Heart left ventricle (tissue), 16 donors: Measurements from ENCODE around the gene PODNL1. TPM values are rescaled to one million over a fixed set of nuclear protein-coding genes. Genes with fewer than 3 reads are reported as not detected.

Experiments used
- ATAC-seq, 4 donors: fragments of 200-7000 bp; cut with Tn5 transposase; one replicate each; pipeline ENCODE4 v1.9.1; 2020 to 2022; ENCODE audit warnings: moderate library complexity in 4 of 4, mild to moderate bottlenecking in 3 of 4, moderate number of reproducible peaks in 1 of 4
- DNase-seq, 5 donors: peaks; one replicate each; pipeline ENCODE4 v3.0.0-alpha.2; 2020
- H3K27ac ChIP-seq, 12 donors: fragments of 200-600 bp; sonication (generic) in 4 of 12; one replicate each; pipeline versions ENCODE4 v1.5.0 to v1.8.0; 2016 to 2022; ENCODE audit warnings: mild to moderate bottlenecking in 2 of 12
- H3K27me3 ChIP-seq, 9 donors: fragments of 200-600 bp; sonication (generic) in 2 of 9; one replicate each; pipeline versions ENCODE4 v1.5.1 to v1.8.0; 2016 to 2022; ENCODE audit warnings: mild to moderate bottlenecking in 3 of 9
- H3K36me3 ChIP-seq, 9 donors: fragments of 200-600 bp; sonication (generic) in 2 of 9; one replicate each; pipeline versions ENCODE4 v1.5.0 to v1.8.0; 2018 to 2022; ENCODE audit warnings: mild to moderate bottlenecking in 2 of 9
- H3K4me1 ChIP-seq, 12 donors: fragments of 200-600 bp; sonication (generic) in 4 of 12; one replicate each; pipeline versions ENCODE4 v1.5.0 to v1.8.0; 2016 to 2022; ENCODE audit warnings: mild to moderate bottlenecking in 3 of 12
- H3K4me3 ChIP-seq, 12 donors: fragments of 200-600 bp; sonication (generic) in 4 of 12; one replicate each; pipeline versions ENCODE4 v1.5.0 to v1.8.0; 2017 to 2022; ENCODE audit warnings: mild to moderate bottlenecking in 9 of 12, moderate library complexity in 4 of 12
- H3K9me3 ChIP-seq, 12 donors: fragments of 200-600 bp; sonication (generic) in 4 of 12; one replicate each; pipeline versions ENCODE4 v1.5.0 to v1.8.0; 2016 to 2022; ENCODE audit warnings: mild to moderate bottlenecking in 1 of 12
- CTCF ChIP-seq, 12 donors: fragments of 200-600 bp; sonication (generic) in 4 of 12; IDR thresholded peaks; one replicate each; pipeline versions ENCODE4 v1.5.0 to v1.8.0; 2018 to 2022; ENCODE audit warnings: antibody characterized with exemption in 12 of 12, mild to moderate bottlenecking in 5 of 12
- POLR2A ChIP-seq, 2 donors: fragments of 450-650 bp; IDR thresholded peaks; one replicate each; pipeline ENCODE4 v1.6.1; 2017; ENCODE audit warnings: antibody characterized with exemption in 2 of 2, mild to moderate bottlenecking in 2 of 2, moderate library complexity in 2 of 2
- WGBS, 4 donors: extraction: QIAGEN DNeasy Blood & Tissue Kit in 2 of 4; methylation state at CpG; one replicate each; pipeline versions ENCODE4 v1.1.5 to v1.1.7; 2013 to 2018; 5-methylcytosine and 5-hydroxymethylcytosine counted together
- intact Hi-C, 10 donors: fragments of 100-400 bp; cut with DNase I; formaldehyde crosslinking; loops; one replicate each; pipeline versions ENCODE4 v1.11.1 to v1.14.2; 2022
- polyA plus RNA-seq, 2 donors: library from polyadenylated mRNA; stranded (reverse); fragments of 200-250 nt; gene quantifications; one replicate each; pipeline ENCODE4 v1.2.3, GENCODE V29; 2013
- total RNA-seq, 9 donors: library from RNA; depleted of rRNA in 2 of 9; stranded (reverse); fragments of >200 nt in 2 of 9; fragmentation: NEBNext Ultra II Directional in 3 of 9; extraction: Animal tissue kit (Norgen Biotek cat#: 25700) in 3 of 9; gene quantifications; one replicate each; pipeline versions ENCODE4 v1.1.0 to v1.2.4, GENCODE V29; 2016 to 2023
- donor health status: ischemic (EF 13 %, LVEDD 7.1; RV severe dilation, severe dysfunction).
- donor health status: healthy with polysubstance abuse.
- donor health status: DM: no; HTN: yes; CAD: no.
- donor health status: DM: no; HTN: no; CAD: no.
- donor health status: ischemic (EF 25% LVEDD 6.9; RV normal size, moderate dysfunction).
- donor health status: ischemic (EF 25% LVEDD 5.7; RV mildly dilated, moderate dysfunction).
- donor health status: healthy.
- donor health status: DM: yes; HTN: yes; CAD: no.
- donor health status: ischemic (EF 35%, LVEDD 5.7; RV mildly dilated, moderate dysfunction).
- donor health status: nonischemic (EF 11% LVEDD 7.7; RV severe dilation, severe dysfunction).
- donor health status: DM: yes; HTN: yes; CAD: no.
- donor health status: PGD.
- donor health status: ischemic (EF 29% LVEDD 5.4; RV normal size, mild dysfunction).
- donor health status: nonischemic (EF 23%, LVEDD 6.1; RV moderate dilation, normal function).

Gene PODNL1
- total and polyA plus RNA-seq, 11 donors, result 0.36 to 6.3 (median 1.6) TPM; not detected in 1

GRCh38 chr19:13978351-13979243 lies 40.4 kb upstream of the PODNL1 start:
- intact Hi-C loops, result no loop called here
- H3K4me3 ChIP-seq, result peak overlapping the region; percentile 23 to 69 (median 58)
- ATAC-seq (peak; percentile 65 to 89 (median 87)), DNase-seq (peak; percentile 86 to 94 (median 91))
- H3K27ac ChIP-seq, result peak overlapping the region; percentile 59 to 89 (median 78)
- peaks cover 0 to 36% (median 12%) of the 10 kb centered on the region in 9 donors for H3K36me3 ChIP-seq
- H3K9me3 ChIP-seq, result no peaks in the 10 kb centered on the region
- H3K4me1 ChIP-seq, result peaks cover 0 to 41% (median 18%) of the 10 kb centered on the region in 12 donors
- TF ChIP-seq CTCF (IDR thresholded peaks at IDR 0.05) (no peak), POLR2A (IDR thresholded peaks at IDR 0.05) (peak in 1 of 2 donors; percentile 38)
- 7 to 26% (median 12%) methylated on average over 3 to 74 of the region's 74 CpGs for WGBS, 4 donors
- no peaks in the 10 kb centered on the region for H3K27me3 ChIP-seq

GRCh38 chr19:13977803-13978202 lies 39.6 kb upstream of the PODNL1 start:
- Histone ChIP-seq H3K9me3 (no peaks in the 10 kb centered on the region), H3K27me3 (no peaks in the 10 kb centered on the region), H3K4me1 (peaks cover 0 to 41% (median 18%) of the 10 kb centered on the region in 12 donors), H3K27ac (peak overlapping the region in 11 of 12 donors; percentile 69 to 89 (median 78)), H3K4me3 (peak overlapping the region in 3 of 12 donors; percentile 58 to 69 (median 62)), H3K36me3 (peaks cover 0 to 36% (median 20%) of the 10 kb centered on the region in 9 donors)
- intact Hi-C loops, result no loop called here
- DNase-seq (no peak), ATAC-seq (peak in 1 of 4 donors; percentile 1)
- WGBS, 4 donors, result 80 to 96% (median 93%) methylated on average over 3 to 12 of the region's 12 CpGs
- TF ChIP-seq CTCF (IDR thresholded peaks at IDR 0.05) (no peak), POLR2A (IDR thresholded peaks at IDR 0.05) (no peak)

GRCh38 chr19:13976446-13976845 lies 38.2 kb upstream of the PODNL1 start:
- Histone ChIP-seq H3K36me3 (peaks cover 0 to 38% (median 26%) of the 10 kb centered on the region in 9 donors), H3K9me3 (no peaks in the 10 kb centered on the region), H3K27ac (peak overlapping the region; percentile 32 to 89 (median 80)), H3K27me3 (no peaks in the 10 kb centered on the region), H3K4me3 (no peak overlapping the region), H3K4me1 (peaks cover 0 to 41% (median 17%) of the 10 kb centered on the region in 12 donors)
- TF ChIP-seq CTCF (IDR thresholded peaks at IDR 0.05), result no peak
- no peak for TF ChIP-seq POLR2A (IDR thresholded peaks at IDR 0.05)
- DNase-seq (peak in 1 of 5 donors; percentile 59), ATAC-seq (peak; percentile 10 to 70 (median 58))
- intact Hi-C loops, result loop anchor here in 1 of 10 donors (1.0 kb wide), 1 partner anchor 24 kb away; the partner anchor contains the start of gene DCAF15
- 67 to 79% (median 70%) methylated on average over 12 of the region's 12 CpGs for WGBS, 4 donors

GRCh38 chr19:13975870-13976269 lies 37.7 kb upstream of the PODNL1 start:
- DNase-seq (peak in 1 of 5 donors; percentile 72), ATAC-seq (peak; percentile 32 to 63 (median 60))
- Histone ChIP-seq H3K4me1 (peaks cover 0 to 41% (median 17%) of the 10 kb centered on the region in 12 donors), H3K9me3 (no peaks in the 10 kb centered on the region), H3K36me3 (peaks cover 0 to 43% (median 32%) of the 10 kb centered on the region in 9 donors), H3K27me3 (no peaks in the 10 kb centered on the region), H3K4me3 (no peak overlapping the region), H3K27ac (peak overlapping the region; percentile 32 to 89 (median 78))
- WGBS, 4 donors, result 59 to 69% (median 66%) methylated on average over 11 of the region's 11 CpGs
- intact Hi-C loops, result loop anchor here in 1 of 10 donors (1.0 kb wide), 1 partner anchor 24 kb away; the partner anchor contains the start of gene DCAF15
- TF ChIP-seq POLR2A (IDR thresholded peaks at IDR 0.05) (no peak), CTCF (IDR thresholded peaks at IDR 0.05) (no peak)
